Pancreas (tissue), 10 donors: ENCODE measurements around the gene CRIM1. TPM values are rescaled to one million over a fixed set of nuclear protein-coding genes. Genes with fewer than 3 reads are reported as not detected.

ENCODE experiments used
- ATAC-seq, 4 donors: fragments of 200-7000 bp; cut with Tn5 transposase; one replicate each; pipeline versions ENCODE4 v1.8.0 to v1.9.1; 2020; ENCODE audit warnings: mild to moderate bottlenecking in 4 of 4, moderate library complexity in 4 of 4
- DNase-seq, 6 donors: peaks; one replicate each; pipeline ENCODE4 v3.0.0-alpha.2; 2020
- FAIRE-seq: peaks from 2 replicates; lab custom pipeline; 2012; peaks lifted over from hg19 to GRCh38; lab: Jason Lieb, UNC
- H3K27ac ChIP-seq, 4 donors: fragments of 200-600 bp; sonication (generic); 1 replicate in 3 of 4; 2 replicates in 1 of 4; pipeline versions ENCODE4 v1.5.0 to v1.8.0; 2020
- H3K27me3 ChIP-seq, 4 donors: fragments of 200-600 bp; one replicate each; pipeline ENCODE4 v1.8.0; 2021
- H3K36me3 ChIP-seq, 3 donors: fragments of 200-600 bp; sonication (generic) in 1 of 3; one replicate each; pipeline versions ENCODE4 v1.5.0 to v1.8.0; 2020 to 2021
- H3K4me1 ChIP-seq, 3 donors: fragments of 200-600 bp; one replicate each; pipeline ENCODE4 v1.8.0; 2021
- H3K4me3 ChIP-seq, 4 donors: fragments of 200-600 bp; sonication (generic) in 2 of 4; one replicate each; pipeline versions ENCODE4 v1.5.0 to v1.8.0; 2020 to 2021
- H3K9me3 ChIP-seq, 4 donors: fragments of 200-600 bp; one replicate each; pipeline ENCODE4 v1.8.0; 2021
- WGBS, 2 donors: extraction: QIAGEN DNeasy Blood & Tissue Kit; methylation state at CpG; one replicate each; pipeline ENCODE4 v1.1.7; 2013; 5-methylcytosine and 5-hydroxymethylcytosine counted together
- intact Hi-C, 3 donors: fragments of 100-400 bp; cut with DNase I; formaldehyde crosslinking; loops; one replicate each; pipeline versions ENCODE4 v1.11.1 to v1.14.2; 2022
- polyA plus RNA-seq, 2 donors: library from polyadenylated mRNA; stranded (reverse); fragments of 200-250 nt; gene quantifications; one replicate each; pipeline ENCODE4 v1.2.3, GENCODE V29; 2013
- total RNA-seq, 6 donors: library from RNA; stranded (reverse); fragmentation: NEBNext Ultra II Directional in 4 of 6; extraction: Animal tissue kit (Norgen Biotek cat#: 25700) in 4 of 6; gene quantifications; one replicate each; pipeline versions ENCODE4 v1.2.1 to v1.2.4, GENCODE V29; 2021 to 2023
- TF ChIP-seq, protein P1 (sequence below), 4 donors: fragments of 200-600 bp; sonication (generic) in 3 of 4; IDR thresholded peaks; one replicate each; pipeline versions ENCODE4 v1.5.0 to v1.8.0; 2021; ENCODE audit warnings: antibody characterized with exemption in 4 of 4
- donor health status: healthy with polysubstance abuse.
- donor health status: DM: no; HTN: no; CAD: no; lungs with moderate emphysema.
- donor health status: DM: no; HTN: no; CAD: no.
- donor health status: control.
- donor health status: control.
- donor health status: Bipolar disorder and iron deficiency.
- donor health status: DM: yes; HTN: yes; CAD: no.
- donor health status: DM: no; HTN: no; CAD: no.
- donor health status: DM: no; HTN: no; CAD: no.
- donor health status: DM: yes; HTN: yes; CAD: no.

The CRIM1 gene
- total and polyA plus RNA-seq, 8 donors, result 5.2 to 29.1 (median 20.2) TPM

DNA sequence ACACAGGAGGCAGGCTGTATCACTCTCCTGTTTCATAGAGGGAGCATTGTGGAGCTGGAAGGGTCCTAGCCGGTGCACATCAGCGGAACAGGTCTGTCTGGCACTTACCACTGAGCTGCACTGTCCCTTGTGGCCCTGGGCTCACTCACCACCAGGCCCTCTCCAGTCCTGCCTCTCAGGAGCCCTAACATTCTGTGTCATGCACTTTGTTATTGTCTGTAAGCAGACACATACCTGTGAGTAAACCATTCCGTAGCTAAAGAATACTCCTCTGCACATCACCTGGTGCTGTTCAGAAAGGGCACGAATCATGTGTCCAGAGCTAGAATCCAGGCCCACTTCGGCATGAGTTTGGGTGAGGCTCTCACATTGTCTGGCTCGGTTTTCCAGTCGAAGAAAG, 93.6 kb downstream of the CRIM1 start:
- Histone ChIP-seq H3K4me1 (peaks cover 0 to 3% (median 0%) of the 10 kb centered on the region in 3 donors), H3K36me3 (no peaks in the 10 kb centered on the region), H3K27ac (no peak overlapping the region), H3K4me3 (no peak overlapping the region), H3K27me3 (no peaks in the 10 kb centered on the region), H3K9me3 (no peaks in the 10 kb centered on the region)
- DNase-seq, result no peak
- ATAC-seq, result no peak
- FAIRE-seq, result no peak
- intact Hi-C loops, result loop anchor here in 1 of 3 donors (10.0 kb wide), 1 partner anchor 84 kb away; no protein-coding TSS in a partner anchor
- WGBS, 2 donors, result 83 to 93% methylated on average over 7 of the region's 7 CpGs
- TF ChIP-seq, protein P1, sequence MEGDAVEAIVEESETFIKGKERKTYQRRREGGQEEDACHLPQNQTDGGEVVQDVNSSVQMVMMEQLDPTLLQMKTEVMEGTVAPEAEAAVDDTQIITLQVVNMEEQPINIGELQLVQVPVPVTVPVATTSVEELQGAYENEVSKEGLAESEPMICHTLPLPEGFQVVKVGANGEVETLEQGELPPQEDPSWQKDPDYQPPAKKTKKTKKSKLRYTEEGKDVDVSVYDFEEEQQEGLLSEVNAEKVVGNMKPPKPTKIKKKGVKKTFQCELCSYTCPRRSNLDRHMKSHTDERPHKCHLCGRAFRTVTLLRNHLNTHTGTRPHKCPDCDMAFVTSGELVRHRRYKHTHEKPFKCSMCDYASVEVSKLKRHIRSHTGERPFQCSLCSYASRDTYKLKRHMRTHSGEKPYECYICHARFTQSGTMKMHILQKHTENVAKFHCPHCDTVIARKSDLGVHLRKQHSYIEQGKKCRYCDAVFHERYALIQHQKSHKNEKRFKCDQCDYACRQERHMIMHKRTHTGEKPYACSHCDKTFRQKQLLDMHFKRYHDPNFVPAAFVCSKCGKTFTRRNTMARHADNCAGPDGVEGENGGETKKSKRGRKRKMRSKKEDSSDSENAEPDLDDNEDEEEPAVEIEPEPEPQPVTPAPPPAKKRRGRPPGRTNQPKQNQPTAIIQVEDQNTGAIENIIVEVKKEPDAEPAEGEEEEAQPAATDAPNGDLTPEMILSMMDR (IDR thresholded peaks at IDR 0.05), result no peak

DNA sequence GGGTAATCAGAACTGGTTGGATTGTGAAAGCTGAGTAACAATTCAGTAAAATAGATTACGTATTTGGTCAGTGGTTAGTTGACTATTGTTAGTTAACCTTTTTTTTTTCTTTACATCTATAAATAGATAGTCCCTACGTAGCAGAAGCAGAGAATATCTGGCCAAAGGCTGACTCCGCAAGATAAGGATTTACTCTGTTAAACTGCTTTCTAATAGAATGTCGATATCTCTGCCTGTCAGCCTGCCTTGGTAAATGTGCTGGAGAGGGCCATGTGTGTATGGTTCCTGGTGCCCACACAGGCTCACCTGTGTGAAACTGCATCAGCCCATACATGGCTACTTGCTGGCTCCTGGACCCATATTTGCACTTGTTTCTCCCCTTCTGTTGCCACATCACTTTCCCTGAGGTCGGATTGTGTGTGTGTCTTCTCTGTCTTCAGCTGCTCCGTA, 94.4 kb downstream of the CRIM1 start:
- Histone ChIP-seq H3K27me3 (no peaks in the 10 kb centered on the region), H3K4me1 (peaks cover 0 to 3% (median 0%) of the 10 kb centered on the region in 3 donors), H3K9me3 (no peaks in the 10 kb centered on the region), H3K36me3 (no peaks in the 10 kb centered on the region), H3K4me3 (no peak overlapping the region), H3K27ac (peak overlapping the region in 1 of 4 donors; percentile 1)
- intact Hi-C loops, result loop anchor here in 1 of 3 donors (10.0 kb wide), 1 partner anchor 85 kb away; no protein-coding TSS in a partner anchor
- FAIRE-seq (no peak), ATAC-seq (peak; percentile 28 to 64 (median 40)), DNase-seq (no peak)
- 26 to 32% methylated on average over 6 of the region's 6 CpGs for WGBS, 2 donors
- TF ChIP-seq, protein P1 (IDR thresholded peaks at IDR 0.05), result no peak

DNA sequence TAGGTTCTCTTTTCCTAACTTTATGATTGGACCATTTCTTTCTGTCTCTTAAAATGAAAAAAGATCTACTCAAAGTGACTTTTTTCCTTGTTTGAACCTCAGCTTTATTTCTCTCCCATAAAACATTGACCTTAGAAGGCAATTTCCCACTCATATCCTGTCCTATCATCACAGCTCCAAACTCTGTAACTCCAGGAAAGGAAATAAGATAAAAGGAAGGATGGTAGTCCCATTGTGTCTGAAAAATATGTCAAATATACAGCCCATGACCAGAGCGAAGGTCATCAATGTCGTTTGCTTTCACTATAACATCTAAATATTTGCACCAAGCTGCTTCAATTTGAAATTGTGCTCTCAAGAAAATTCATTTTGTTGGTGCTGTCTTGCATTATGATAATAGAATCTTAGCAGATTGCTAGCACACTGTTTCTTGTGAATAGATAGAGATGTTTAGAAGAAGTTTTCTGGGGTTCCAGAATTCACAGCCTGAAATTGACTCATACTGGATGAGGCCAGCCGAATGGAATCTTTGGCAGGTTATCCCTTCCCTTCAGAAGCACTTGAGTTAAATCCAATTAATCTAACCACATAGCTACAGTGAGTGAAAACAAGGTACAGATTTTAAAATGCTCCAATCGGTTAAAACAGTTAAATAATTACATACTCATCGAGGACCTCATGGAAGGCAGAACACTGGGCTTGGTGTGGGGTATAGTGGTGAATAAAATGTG, 95.1 kb downstream of the CRIM1 start:
- Histone ChIP-seq H3K27ac (peak overlapping the region in 1 of 4 donors; percentile 1), H3K4me3 (no peak overlapping the region), H3K36me3 (no peaks in the 10 kb centered on the region), H3K4me1 (peaks cover 0 to 3% (median 0%) of the 10 kb centered on the region in 3 donors), H3K9me3 (no peaks in the 10 kb centered on the region), H3K27me3 (no peaks in the 10 kb centered on the region)
- intact Hi-C loops, result no loop called here
- no peak for DNase-seq
- TF ChIP-seq, protein P1 (IDR thresholded peaks at IDR 0.05), result no peak
- FAIRE-seq, result no peak
- ATAC-seq, result peak in 3 of 4 donors; percentile 28 to 50 (median 40)
- WGBS, 2 donors, result 53 to 64% methylated on average over 5 of the region's 5 CpGs

DNA sequence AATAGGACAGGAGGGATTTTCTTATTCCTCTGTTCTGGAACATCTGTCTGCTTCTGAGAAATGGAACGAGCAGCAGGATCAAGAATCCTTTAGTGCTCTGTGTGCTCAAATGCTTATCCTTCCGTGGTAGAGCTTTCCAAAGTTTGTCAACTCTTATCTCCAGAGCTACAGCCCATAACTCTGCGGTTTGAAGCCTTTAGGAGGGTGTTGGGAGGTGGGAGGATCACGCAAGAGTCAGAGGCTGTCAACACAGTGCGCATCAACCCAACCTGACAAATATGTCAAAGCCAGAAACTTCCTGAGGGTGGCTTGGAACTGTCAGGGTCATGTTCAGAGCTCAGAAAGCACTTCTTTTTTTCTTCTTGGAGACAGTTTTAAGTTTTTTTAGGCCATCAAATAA, 95.9 kb downstream of the CRIM1 start:
- Histone ChIP-seq H3K27ac (no peak overlapping the region), H3K4me3 (no peak overlapping the region), H3K4me1 (peaks cover 0 to 3% (median 0%) of the 10 kb centered on the region in 3 donors), H3K9me3 (no peaks in the 10 kb centered on the region), H3K27me3 (no peaks in the 10 kb centered on the region), H3K36me3 (no peaks in the 10 kb centered on the region)
- TF ChIP-seq, protein P1 (IDR thresholded peaks at IDR 0.05), result no peak
- FAIRE-seq (no peak), ATAC-seq (no peak), DNase-seq (no peak)
- 64 to 68% methylated on average over 5 of the region's 5 CpGs for WGBS, 2 donors
- intact Hi-C loops, result no loop called here

DNA sequence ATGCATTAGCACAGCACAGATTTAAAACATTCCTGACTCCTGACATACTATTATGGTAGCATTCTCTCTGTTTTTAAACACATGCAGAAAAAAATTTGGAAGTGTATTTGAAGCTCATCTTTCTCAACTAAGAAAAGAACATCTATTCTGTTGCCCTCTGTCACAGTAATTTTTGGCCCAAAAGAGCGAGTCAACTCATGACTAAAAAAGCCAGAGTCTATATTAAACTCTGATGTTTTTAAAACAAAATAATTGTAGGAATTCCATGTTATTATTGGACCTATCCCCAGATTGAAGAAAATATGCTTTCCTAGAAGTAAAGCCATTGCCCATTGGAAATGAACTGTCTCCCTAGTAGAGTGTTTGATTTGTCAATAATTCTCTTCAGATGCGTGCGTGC, 96.7 kb downstream of the CRIM1 start:
- H3K27ac ChIP-seq, result no peak overlapping the region
- H3K4me3 ChIP-seq, result no peak overlapping the region
- FAIRE-seq (no peak), ATAC-seq (no peak), DNase-seq (no peak)
- TF ChIP-seq, protein P1 (IDR thresholded peaks at IDR 0.05), result no peak
- no peaks in the 10 kb centered on the region for H3K27me3 ChIP-seq
- H3K36me3 ChIP-seq, result no peaks in the 10 kb centered on the region
- WGBS, 2 donors, result 67 to 81% methylated on average over 3 of the region's 3 CpGs
- intact Hi-C loops, result no loop called here
- peaks cover 0 to 3% (median 0%) of the 10 kb centered on the region in 3 donors for H3K4me1 ChIP-seq
- no peaks in the 10 kb centered on the region for H3K9me3 ChIP-seq
